Ovary (tissue), 9 donors: ENCODE results near the gene TMEM259. TPM values are rescaled to one million over a fixed set of nuclear protein-coding genes. Genes with fewer than 3 reads are reported as not detected.

Experiments
- DNase-seq, 5 donors: peaks; one replicate each; pipeline ENCODE4 v3.0.0-alpha.2; 2019 to 2020
- H3K27ac ChIP-seq, 2 donors: fragments of 200-600 bp; one replicate each; pipeline versions ENCODE4 v1.5.1 to v1.8.0; 2019 to 2022
- H3K27me3 ChIP-seq: fragments of 200-600 bp; one replicate; pipeline ENCODE4 v1.8.0; 2022
- H3K36me3 ChIP-seq: fragments of 200-600 bp; sonication (generic); one replicate; pipeline ENCODE4 v1.5.1; 2019
- H3K4me1 ChIP-seq: one replicate; pipeline ENCODE4 v1.8.1; 2013; ENCODE audit warnings: mild to moderate bottlenecking, moderate library complexity; ENCODE audit not compliant: insufficient read depth
- H3K4me3 ChIP-seq: fragments of 200-600 bp; sonication (generic); one replicate; pipeline ENCODE4 v1.5.1; 2017
- H3K9me3 ChIP-seq, 2 donors: fragments of 200-600 bp in 1 of 2; sonication (generic) in 1 of 2; one replicate each; pipeline versions ENCODE4 v1.5.1 to v1.8.1; 2013 to 2019; ENCODE audit warnings: mild to moderate bottlenecking in 1 of 2, moderate library complexity in 1 of 2
- EP300 ChIP-seq: sonication (generic); formaldehyde crosslinking; IDR thresholded peaks from one replicate; pipeline ENCODE4 v1.6.1; 2017; ENCODE audit warnings: antibody characterized with exemption
- POLR2A ChIP-seq: fragments of 450-650 bp; IDR thresholded peaks from one replicate; pipeline ENCODE4 v1.6.1; 2017; ENCODE audit warnings: antibody characterized with exemption, mild to moderate bottlenecking, moderate library complexity
- WGBS, 3 donors: extraction: QIAGEN DNeasy Blood & Tissue Kit in 1 of 3; methylation state at CpG; one replicate each; pipeline versions ENCODE4 v1.1.5 to v1.1.7; 2013 to 2017; 5-methylcytosine and 5-hydroxymethylcytosine counted together
- intact Hi-C, 4 donors: fragments of 100-400 bp; cut with DNase I; formaldehyde crosslinking; loops; one replicate each; pipeline versions ENCODE4 v1.11.0 to v1.15.1; 2022 to 2023
- polyA plus RNA-seq, 2 donors: library from polyadenylated mRNA; stranded (reverse); fragments of 200-250 nt in 1 of 2; fragments of 350-450 nt in 1 of 2; fragmentation: Illumina TruSeq in 1 of 2; extraction: RNeasy Lipid Tissue Mini Kit (QIAGEN cat#74804) in 1 of 2; gene quantifications; one replicate each; pipeline ENCODE4 v1.2.3, GENCODE V29; 2013 to 2014
- total RNA-seq, 7 donors: library from RNA; depleted of rRNA in 2 of 7; stranded (reverse); fragments of >200 nt in 2 of 7; fragmentation: NEBNext Ultra II Directional in 3 of 7; extraction: Animal tissue kit (Norgen Biotek cat#: 25700) in 3 of 7; gene quantifications; one replicate each; pipeline versions ENCODE4 v1.1.0 to v1.2.4, GENCODE V29; 2016 to 2023
- TF ChIP-seq, protein P1 (sequence below), 3 donors: fragments of 450-650 bp in 2 of 3; fragments of 200-600 bp in 1 of 3; IDR thresholded peaks; one replicate each; pipeline versions ENCODE4 v1.5.1 to v1.8.0; 2016 to 2022; ENCODE audit warnings: antibody characterized with exemption in 3 of 3, mild to moderate bottlenecking in 1 of 3
- donor health status: DM: no; HTN: no; CAD: no; lungs with moderate emphysema.
- donor health status: DM: no; HTN: no; CAD: no.
- donor health status: Bipolar disorder and iron deficiency.
- donor health status: DM: yes; HTN: yes; CAD: no.
- donor health status: DM: no; HTN: no; CAD: no.
- donor health status: DM: yes; HTN: yes; CAD: no.

TMEM259 gene
- total and polyA plus RNA-seq, 9 donors: 26.0 to 196 (median 127) TPM

DNA sequence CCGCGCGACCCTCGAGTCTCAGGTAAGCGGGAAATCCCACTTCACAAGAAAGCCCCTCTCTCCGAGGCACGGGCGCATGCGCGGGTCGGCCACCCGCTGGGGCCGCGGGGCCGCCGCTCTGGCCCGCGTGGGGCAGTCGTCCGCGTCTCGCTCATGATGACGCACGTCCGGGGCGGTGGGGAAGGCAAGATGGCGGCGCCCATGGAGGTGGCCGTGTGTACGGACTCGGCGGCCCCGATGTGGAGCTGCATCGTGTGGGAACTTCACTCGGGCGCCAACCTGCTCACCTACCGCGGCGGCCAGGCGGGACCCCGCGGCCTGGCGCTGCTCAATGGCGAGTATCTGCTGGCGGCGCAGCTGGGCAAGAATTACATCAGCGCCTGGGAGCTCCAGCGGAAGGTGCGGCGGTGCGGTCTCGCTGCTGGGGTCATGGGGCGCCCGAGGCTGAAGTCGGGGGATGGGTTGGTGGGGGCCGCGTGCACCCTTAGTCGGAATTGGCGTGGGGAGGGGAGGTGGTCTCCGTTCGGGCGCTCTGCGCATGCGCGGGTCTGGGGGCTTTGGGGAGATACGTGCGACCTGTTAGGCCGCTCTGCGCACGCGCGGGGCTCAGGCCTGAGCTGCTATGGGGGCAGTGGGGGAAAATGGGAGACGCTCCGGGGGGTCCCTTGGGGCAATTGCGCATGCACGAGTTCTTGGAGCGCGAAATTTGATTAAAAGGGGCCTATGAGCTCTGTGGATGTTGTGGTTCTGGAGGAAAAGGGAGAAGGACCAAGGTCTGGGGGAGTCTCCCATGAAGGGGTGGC lies 36.6 kb downstream of the TMEM259 start, which contains the start of gene WDR18:
WDR18 (plus strand) TSS at position 181 of the 803 bp plus-strand sequence; CDS start at position 190, 9 bp downstream.
- peak; percentile 57 for TF ChIP-seq POLR2A
- no peak for TF ChIP-seq EP300
- TF ChIP-seq, protein P1, sequence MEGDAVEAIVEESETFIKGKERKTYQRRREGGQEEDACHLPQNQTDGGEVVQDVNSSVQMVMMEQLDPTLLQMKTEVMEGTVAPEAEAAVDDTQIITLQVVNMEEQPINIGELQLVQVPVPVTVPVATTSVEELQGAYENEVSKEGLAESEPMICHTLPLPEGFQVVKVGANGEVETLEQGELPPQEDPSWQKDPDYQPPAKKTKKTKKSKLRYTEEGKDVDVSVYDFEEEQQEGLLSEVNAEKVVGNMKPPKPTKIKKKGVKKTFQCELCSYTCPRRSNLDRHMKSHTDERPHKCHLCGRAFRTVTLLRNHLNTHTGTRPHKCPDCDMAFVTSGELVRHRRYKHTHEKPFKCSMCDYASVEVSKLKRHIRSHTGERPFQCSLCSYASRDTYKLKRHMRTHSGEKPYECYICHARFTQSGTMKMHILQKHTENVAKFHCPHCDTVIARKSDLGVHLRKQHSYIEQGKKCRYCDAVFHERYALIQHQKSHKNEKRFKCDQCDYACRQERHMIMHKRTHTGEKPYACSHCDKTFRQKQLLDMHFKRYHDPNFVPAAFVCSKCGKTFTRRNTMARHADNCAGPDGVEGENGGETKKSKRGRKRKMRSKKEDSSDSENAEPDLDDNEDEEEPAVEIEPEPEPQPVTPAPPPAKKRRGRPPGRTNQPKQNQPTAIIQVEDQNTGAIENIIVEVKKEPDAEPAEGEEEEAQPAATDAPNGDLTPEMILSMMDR (IDR thresholded peaks at IDR 0.05): peak; percentile 26 to 70 (median 61)
- peak within 1 kb of the TSS; percentile 13 to 80 for H3K27ac ChIP-seq
- peaks cover 1% of the 10 kb centered on the region for H3K4me1 ChIP-seq
- no peaks in the 10 kb centered on the region for H3K27me3 ChIP-seq
- H3K36me3 ChIP-seq: no peaks in the 10 kb centered on the region
- H3K4me3 ChIP-seq: peak within 1 kb of the TSS; percentile 94
- H3K9me3 ChIP-seq: no peaks in the 10 kb centered on the region
- 0 to 1% (median 0%) methylated on average over 24 to 78 of the region's 78 CpGs for WGBS, 3 donors
- intact Hi-C loops: loop anchor here (2.0 to 10.0 kb wide), 4 partner anchors 60 to 210 kb away; partner anchors contain the start of genes CFD (in 2 of the 4) and ELANE (in 2 of the 4)
- peak; percentile 94 to 95 (median 94) for DNase-seq

DNA sequence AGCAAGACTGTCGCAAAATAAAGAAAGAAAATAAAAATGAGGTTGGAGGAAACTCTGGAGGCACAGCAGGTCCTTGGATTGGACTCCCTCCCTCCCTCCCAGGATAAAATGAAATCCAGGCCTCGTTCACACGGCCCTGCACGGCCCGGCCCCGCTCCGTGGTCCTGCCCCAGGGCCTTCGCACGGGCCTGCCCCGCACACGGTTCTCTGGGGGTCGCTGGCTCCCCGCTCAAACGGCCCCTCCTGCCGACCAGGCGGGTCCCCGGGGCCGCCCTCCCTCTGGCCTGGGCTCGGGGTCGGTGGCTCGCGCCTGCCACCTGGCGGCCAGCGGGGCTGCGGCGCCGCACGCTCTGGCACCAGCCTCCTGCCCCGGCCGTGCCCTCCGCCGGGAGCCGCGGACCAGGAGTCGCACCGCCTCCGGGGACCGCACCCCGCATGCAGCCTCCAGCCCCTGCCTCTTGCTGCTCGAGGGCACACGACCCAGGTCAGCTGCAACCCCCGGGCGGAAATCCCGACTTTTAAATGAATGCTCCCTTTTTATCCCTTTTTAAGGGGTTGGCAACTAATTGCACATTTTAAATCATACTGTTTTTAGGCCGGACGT lies 38.3 kb downstream of the TMEM259 start:
- DNase-seq: peak; percentile 61 to 86 (median 77)
- intact Hi-C loops: loop anchor here (1.0 to 10.0 kb wide), 5 partner anchors 60 to 208 kb away; partner anchors contain the start of genes CFD (in 2 of the 4) and ELANE (in 2 of the 4)
- H3K4me3 ChIP-seq: peak overlapping the region; percentile 30
- TF ChIP-seq EP300 (no peak), POLR2A (peak; percentile 19)
- TF ChIP-seq, protein P1 (IDR thresholded peaks at IDR 0.05): peak; percentile 74 to 100 (median 100)
- peak overlapping the region in 1 of 2 donors; percentile 14 for H3K27ac ChIP-seq
- H3K36me3 ChIP-seq: no peaks in the 10 kb centered on the region
- H3K27me3 ChIP-seq: no peaks in the 10 kb centered on the region
- WGBS, 3 donors: 0 to 1% (median 1%) methylated on average over 43 to 46 of the region's 46 CpGs
- peaks cover 1% of the 10 kb centered on the region for H3K4me1 ChIP-seq
- no peaks in the 10 kb centered on the region for H3K9me3 ChIP-seq

DNA sequence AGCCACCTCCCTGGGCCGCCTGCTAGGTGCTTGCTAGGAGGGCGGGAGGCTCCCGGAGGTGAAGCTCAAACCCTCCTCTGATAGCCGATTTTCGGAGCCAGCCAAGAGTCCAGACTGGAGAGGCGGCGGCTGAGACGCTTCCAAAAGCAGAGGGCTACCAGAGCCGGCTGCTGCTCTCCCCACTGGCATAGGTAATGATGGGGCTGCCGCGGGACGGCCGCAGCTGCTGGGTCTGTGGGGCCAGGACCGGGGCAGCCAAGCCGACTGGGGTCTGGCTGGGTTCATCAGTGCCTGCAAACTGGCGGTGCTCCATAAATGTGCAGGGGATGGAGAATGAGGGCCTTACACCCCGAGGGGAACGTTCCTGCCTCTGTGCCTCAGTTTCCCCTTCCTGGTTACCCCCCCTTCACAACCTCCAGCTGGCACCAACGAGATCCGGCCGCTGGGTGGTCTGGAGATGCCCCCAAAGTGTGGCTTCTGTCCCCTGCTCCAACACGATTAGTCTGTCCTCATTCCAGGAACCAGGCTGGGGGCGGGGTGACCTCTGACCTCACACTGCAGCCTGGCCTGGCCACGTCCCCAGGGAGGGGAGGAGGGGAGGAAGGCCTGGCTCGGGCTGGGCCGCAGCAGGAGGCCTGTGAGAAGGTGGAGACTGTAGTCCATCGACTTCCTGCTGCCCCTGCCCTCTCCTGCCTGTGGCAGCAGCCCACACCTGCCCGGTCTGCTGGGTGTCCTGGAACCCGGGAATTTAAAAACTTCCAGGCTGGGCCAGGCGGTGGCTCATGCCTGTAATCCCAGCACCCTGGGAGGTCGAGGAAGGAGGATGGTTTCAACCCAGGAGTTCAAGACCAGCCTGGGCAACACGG lies 40.6 kb downstream of the TMEM259 start:
- H3K36me3 ChIP-seq: no peaks in the 10 kb centered on the region
- DNase-seq: no peak
- H3K27me3 ChIP-seq: no peaks in the 10 kb centered on the region
- 21 to 25% (median 21%) methylated on average over 28 to 32 of the region's 32 CpGs for WGBS, 3 donors
- H3K4me3 ChIP-seq: no peak overlapping the region
- TF ChIP-seq, protein P1 (IDR thresholded peaks at IDR 0.05): no peak
- no peak for TF ChIP-seq POLR2A
- TF ChIP-seq EP300: no peak
- H3K4me1 ChIP-seq: peaks cover 1% of the 10 kb centered on the region
- intact Hi-C loops: loop anchor here (2.0 to 10.0 kb wide), 4 partner anchors 58 to 206 kb away; partner anchors contain the start of genes CFD (in 2 of the 4) and ELANE (in 2 of the 4)
- no peak overlapping the region for H3K27ac ChIP-seq
- H3K9me3 ChIP-seq: no peaks in the 10 kb centered on the region

DNA sequence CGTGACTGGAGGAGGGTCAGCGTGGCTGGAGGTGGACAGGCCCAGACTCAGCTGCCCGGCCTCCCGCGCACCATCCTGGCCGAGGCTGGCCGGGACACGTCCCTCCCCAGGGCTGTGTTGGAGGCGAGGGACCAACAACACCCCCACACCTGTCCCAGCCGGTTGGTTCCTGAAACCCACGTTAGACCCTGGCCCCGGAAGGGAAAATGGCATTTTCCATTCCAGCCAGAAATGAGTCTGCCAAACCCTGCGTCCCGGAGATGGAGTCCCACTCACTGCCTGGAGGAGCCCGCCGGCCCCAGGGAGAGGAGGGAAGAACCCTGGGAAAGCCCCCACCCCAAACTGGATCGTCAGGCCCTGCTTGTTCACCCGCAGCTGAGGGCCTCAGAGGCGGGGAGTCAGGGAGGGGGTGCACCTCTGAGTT lies 41.6 kb downstream of the TMEM259 start:
- WGBS, 3 donors: 56 to 72% (median 63%) methylated on average over 18 to 19 of the region's 19 CpGs
- Histone ChIP-seq H3K27me3 (no peaks in the 10 kb centered on the region), H3K4me1 (peaks cover 1% of the 10 kb centered on the region), H3K27ac (no peak overlapping the region), H3K4me3 (no peak overlapping the region), H3K36me3 (no peaks in the 10 kb centered on the region), H3K9me3 (no peaks in the 10 kb centered on the region)
- peak in 1 of 5 donors; percentile 34 for DNase-seq
- intact Hi-C loops: no loop called here
- no peak for TF ChIP-seq POLR2A
- TF ChIP-seq EP300: no peak
- TF ChIP-seq, protein P1 (IDR thresholded peaks at IDR 0.05): no peak
